Panc1 (cell line): ENCODE results near the gene NPHP4.
A peak's percentile ranks its signal among the peaks of the same experiment; 100 is the strongest.

ENCODE experiments used
- CTCF ChIP-seq: fragments of 450-650 bp; IDR thresholded peaks from 2 replicates; pipeline ENCODE4 v1.5.1; 2017; ENCODE audit warnings: mild to moderate bottlenecking
- POLR2AphosphoS5 ChIP-seq: IDR thresholded peaks from 2 replicates; pipeline ENCODE4 v1.6.1; 2012; ENCODE audit warnings: mild to moderate bottlenecking, low read depth, low read length, moderate library complexity
- REST ChIP-seq, 2 experiments: IDR thresholded peaks; 2 replicates each; pipeline ENCODE4 v1.6.1; 2011 to 2012; ENCODE audit warnings: low read depth in 2 of 2, control low read depth in 1 of 2, low read length in 1 of 2, mild to moderate bottlenecking in 1 of 2, moderate library complexity in 1 of 2; ENCODE audit not compliant: insufficient read depth in 1 of 2
- SIN3A ChIP-seq: IDR thresholded peaks from 2 replicates; pipeline ENCODE4 v1.6.1; 2012; ENCODE audit warnings: low read depth, mild to moderate bottlenecking, low read length, moderate library complexity, borderline replicate concordance; ENCODE audit not compliant: insufficient read depth
- TCF7L2 ChIP-seq: IDR thresholded peaks from 2 replicates; pipeline ENCODE4 v1.6.1; 2011; ENCODE audit warnings: mild to moderate bottlenecking, low read depth, low read length, inconsistent platforms

- TF ChIP-seq CTCF (no peak), TCF7L2 (peak; percentile 55; the same call in 1 of the 2 replicates), POLR2AphosphoS5 (no peak), REST (IDR thresholded peaks at IDR 0.05; ENCODE audit: insufficient read depth in 1 of 2, low read depth in 2 of 2, low read length in 1 of 2) (no peak), SIN3A (no peak)
Measured at GRCh38 chr1:5977494-5978444, 14.5 kb downstream of the NPHP4 start.
